NCI-H524 (cell line): ENCODE measurements around the gene IRF2BP2.

Source experiments
- DNase-seq, 2 experiments: peaks; one replicate each; lab custom pipeline; 2025; lab: John Stamatoyannopoulos, UW

Gene IRF2BP2

GRCh38 chr1:234634387-234634786, 24.4 kb upstream of the IRF2BP2 start:
- no peak for DNase-seq

GRCh38 chr1:234633246-234634003, 23.4 kb upstream of the IRF2BP2 start:
- DNase-seq, result peak in 1 of 2 experiments; percentile 20

DNA sequence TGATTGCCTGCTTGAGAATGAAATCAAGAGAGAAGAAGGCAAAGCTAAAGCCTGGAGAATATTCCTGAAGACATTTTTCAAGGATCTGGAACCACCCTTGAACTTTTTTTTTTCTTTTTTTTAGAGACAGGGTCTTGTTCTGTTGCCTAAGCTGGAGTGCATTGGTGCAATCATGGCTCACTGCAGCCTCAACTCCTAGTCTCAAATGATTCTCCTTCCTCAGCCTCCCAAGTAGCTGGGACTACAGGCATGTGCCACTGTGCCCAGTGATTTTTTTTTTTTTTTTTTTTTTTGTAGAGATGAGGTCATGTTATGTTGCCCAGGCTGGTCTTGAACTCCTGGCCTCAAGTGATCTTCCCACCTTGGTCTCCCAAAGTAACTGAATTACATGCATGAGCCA, 22.2 kb upstream of the IRF2BP2 start:
- DNase-seq, result no peak

- no peak for DNase-seq
These were observed 21.7 kb upstream of the IRF2BP2 start for GRCh38 chr1:234631721-234632125.

- DNase-seq, result no peak
These were observed 19.0 kb upstream of the IRF2BP2 start for GRCh38 chr1:234629026-234629425.

- DNase-seq, result no peak
These were observed 18.1 kb upstream of the IRF2BP2 start for GRCh38 chr1:234628089-234628488.

GRCh38 chr1:234627009-234627950, 17.3 kb upstream of the IRF2BP2 start:
- no peak for DNase-seq

DNA sequence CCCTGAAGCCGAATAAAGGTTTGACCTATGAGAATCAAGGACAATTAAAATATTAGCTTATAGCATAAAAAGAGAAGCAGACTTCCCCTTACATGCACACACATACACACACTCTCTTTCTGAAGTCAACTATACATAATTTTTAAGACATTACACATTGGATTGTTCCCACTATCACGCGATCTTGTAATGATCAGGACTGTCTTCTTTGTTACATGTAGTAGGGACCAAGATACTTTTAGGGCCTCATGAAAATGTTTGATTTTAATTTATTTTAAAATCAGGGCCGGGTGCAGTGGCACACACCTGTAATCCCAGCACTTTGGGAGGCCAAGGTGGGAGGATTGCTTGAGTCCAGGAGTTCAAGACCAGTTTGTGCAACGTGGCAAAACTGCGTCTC, 16.4 kb upstream of the IRF2BP2 start:
- DNase-seq, result no peak

DNA sequence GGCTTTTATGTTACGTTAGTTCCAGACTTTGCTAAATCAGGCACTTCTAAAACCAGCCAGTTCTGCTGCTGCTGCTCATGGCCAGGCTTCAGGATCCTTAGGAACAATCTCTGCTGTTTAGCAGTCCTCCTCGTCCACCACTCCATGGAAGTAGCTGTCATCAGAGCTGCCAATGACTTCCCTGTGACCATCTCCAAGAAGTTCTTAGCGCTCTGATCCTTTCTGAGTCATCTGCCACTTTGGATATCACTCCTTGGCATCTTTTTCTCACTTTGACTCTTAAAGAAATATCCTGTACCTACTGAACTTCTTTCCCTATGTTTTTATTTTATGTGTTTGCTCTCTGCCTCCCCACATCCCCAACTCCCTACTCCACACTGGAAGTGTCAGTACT, 14.7 kb upstream of the IRF2BP2 start:
- no peak for DNase-seq

DNA sequence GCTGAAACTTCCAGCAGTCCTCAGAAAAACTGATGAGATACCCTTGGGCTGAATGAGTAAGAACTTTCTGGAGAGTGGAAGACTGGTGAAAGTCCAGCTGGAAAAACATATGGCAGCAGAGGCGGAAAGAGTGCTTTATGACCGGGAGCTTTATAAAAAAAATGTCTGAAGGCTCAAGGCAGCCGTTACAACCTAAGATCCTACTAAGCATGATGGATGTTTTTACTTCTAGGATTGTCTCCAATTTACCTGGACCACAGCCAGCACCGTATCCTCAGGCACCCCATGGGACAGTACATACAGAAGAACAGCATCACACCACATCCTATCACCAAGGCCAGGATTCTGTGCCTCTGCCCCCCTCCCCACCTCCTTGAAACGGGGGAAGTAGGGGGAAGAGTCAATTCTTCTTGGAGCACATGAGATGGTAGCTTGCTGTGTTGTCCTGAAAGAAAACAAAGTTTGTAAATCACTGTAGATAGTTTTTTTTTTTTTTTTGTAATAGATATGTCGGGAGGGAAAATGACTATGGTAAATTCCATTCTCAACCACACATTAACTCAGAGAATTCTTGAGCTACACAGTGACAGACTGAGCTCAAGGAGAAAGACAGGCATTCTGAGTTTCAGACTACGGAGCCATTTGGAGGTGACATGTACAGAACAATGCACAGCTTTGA, 11.8 kb upstream of the IRF2BP2 start:
- DNase-seq, result peak; percentile 93 to 94

DNA sequence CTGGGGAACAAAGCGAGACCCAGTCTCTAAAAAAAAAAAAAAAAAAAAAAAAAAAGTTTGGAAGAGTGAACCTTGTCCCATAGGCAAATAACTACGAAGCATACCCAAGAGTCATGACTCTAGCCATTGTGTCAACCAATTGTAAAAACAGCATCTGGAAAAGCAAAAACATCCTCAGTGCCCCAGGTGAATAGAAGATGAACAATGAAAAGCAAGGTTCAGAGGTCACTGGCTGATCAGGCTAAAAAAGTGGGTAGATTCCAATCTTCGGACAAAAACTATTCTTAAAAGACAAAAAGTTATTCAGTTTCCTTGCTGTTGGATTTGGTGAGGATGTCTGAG, 11.1 kb upstream of the IRF2BP2 start:
- DNase-seq, result no peak

GRCh38 chr1:234620272-234621126, 10.5 kb upstream of the IRF2BP2 start:
- peak; percentile 36 to 67 for DNase-seq

- DNase-seq, result peak; percentile 36 to 93
These were observed 9.8 kb upstream of the IRF2BP2 start for GRCh38 chr1:234619794-234620247.

GRCh38 chr1:234619071-234619480, 9.1 kb upstream of the IRF2BP2 start:
- peak in 1 of 2 experiments; percentile 23 for DNase-seq

- no peak for DNase-seq
These were observed 8.7 kb upstream of the IRF2BP2 start for GRCh38 chr1:234618737-234619049.

DNA sequence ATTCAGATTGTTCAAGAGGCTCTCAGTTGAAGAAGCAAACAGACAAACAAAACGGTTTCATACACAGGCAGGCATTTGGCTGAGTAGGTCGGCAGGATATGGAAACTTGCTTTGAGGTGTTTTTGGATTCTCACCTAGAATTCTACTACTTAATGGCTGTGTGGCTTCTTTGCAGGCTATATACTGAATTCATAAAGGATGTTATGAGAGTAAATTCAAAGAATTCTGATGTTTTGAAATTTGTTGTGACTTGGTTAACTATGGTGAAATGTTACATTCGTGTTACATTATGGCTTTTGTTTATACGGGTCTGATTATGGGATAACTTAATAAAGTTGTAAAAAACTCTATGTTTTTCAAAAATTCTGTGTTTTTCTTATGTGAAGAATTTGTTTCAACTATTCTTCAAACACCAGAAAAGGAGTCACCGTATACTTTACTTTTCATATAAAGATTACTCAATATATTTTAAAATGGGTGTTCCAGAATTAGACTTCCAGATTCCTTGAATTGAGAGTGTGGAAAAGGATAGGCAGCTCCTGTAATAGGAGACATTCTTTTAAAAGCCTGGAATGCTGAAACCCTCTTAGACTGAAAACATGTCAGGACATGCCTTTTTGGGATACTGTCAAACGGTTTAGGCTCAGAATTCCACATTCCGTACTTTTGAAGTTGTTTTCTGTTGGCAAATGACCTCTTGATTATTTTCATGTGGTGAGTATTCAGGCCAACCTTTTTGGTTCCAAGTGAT, 8.2 kb upstream of the IRF2BP2 start:
- peak in 1 of 2 experiments; percentile 62 for DNase-seq

DNA sequence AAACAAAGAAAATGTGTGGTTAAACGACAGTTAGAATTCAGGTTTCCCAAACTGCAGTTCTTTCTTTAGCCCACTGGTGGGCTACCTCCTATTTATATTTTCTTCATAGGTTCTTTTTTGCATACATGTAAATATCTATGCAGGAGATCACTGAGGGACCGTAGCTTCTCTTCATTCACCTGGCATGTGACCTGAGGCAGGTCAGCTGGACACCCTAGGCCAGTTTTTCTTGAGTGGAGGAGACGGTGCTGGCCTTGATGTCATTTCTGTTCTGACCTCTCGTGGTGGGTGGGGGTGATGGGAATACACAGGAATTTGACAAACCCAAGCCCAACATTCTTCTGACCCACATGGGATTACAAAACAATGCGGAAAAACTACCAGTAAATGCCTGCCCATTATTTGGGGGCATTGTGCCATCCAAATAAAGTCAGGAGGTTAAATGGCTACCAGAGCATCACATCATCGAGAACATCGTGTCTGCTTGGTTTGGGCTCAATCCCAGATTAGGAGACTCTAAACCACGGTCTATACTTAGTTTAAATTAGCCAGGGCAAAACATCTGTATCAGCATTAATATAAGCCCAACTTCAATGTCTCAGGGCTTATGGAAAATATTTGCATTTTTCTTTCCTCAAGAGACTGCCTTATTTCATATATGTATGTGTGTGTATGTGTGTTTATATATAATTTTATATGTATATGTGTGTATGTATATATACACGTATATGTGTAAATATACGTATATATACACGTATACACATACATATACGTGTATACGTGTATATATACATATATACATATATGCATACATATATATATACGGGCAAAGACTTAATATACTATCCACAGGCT, 7.4 kb upstream of the IRF2BP2 start:
- DNase-seq, result no peak

DNA sequence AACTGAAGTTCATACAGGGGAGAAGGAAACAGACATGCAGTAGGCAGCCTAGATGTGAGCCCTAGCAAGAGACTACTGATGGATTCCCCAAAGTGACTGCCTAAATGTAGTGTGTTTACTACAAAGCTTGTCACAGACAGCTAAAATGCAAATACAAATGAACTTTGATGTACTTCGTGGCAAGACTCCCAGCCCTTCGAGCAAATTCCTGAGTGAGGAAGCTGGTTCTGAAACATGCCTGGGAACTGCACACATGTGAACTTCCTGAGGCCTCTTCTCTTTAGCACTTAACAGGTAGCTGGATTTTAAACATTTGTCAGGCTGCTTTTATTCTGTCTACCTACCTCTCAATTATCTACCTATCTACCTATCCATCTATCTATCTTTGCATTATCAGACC, 6.7 kb upstream of the IRF2BP2 start:
- no peak for DNase-seq

DNA sequence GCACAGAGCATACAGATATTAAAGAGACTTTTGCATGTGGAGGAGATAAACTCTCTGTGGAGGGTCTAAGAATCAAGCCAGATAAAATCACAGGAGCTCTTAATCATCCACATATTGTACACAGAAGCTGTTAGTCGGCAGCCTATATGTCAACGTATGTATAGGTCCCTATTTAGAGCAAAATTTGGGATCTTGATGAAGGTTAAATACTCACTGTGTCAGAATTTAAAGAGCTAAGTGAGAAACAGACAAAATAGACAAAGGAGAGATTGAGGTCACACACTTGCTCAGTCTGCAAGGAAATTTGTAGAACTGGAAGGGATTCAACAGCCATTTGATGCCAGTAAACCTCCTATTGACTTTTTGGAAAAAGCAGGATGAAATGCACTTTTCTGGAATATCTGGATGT, 4.1 kb upstream of the IRF2BP2 start:
- peak in 1 of 2 experiments; percentile 18 for DNase-seq
